Middle frontal gyrus (tissue), 1 donor: ENCODE measurements around the gene TSSK2.

ENCODE experiments used
- DNase-seq: peaks from one replicate; pipeline ENCODE4 v3.0.0-alpha.2; 2015; ENCODE audit warnings: low spot score; ENCODE audit errors: extremely low spot score

The TSSK2 gene

GRCh38 chr22:19106886-19107729, 24.0 kb upstream of the TSSK2 start:
- no peak for DNase-seq

GRCh38 chr22:19107730-19108074, 23.4 kb upstream of the TSSK2 start:
- DNase-seq, result no peak

DNA sequence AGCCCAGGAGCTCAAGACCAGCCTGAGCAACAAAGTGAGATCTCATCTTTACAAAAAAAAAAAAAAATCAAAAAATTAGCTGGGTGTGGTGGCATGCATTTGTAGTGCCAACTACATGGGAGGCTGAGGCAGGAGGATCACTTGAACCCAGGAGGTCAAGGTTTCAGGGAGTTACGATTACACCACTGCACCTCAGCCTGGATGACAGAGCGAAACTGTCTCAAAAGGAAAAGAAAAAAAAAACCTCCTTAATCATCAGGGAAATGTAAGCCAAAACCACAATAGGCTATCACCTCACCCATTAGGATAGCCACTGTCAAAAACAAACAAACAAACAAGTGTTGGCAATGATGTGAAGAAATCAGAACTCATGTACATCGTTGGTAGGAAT, 22.3 kb upstream of the TSSK2 start:
- no peak for DNase-seq

GRCh38 chr22:19109198-19110063, 21.7 kb upstream of the TSSK2 start:
- DNase-seq, result no peak

GRCh38 chr22:19110064-19110458, 21.0 kb upstream of the TSSK2 start:
- DNase-seq, result no peak

GRCh38 chr22:19110646-19111045, 20.5 kb upstream of the TSSK2 start:
- DNase-seq, result no peak

- no peak for DNase-seq
Observed at GRCh38 chr22:19111140-19111539, 20.0 kb upstream of the TSSK2 start.

DNA sequence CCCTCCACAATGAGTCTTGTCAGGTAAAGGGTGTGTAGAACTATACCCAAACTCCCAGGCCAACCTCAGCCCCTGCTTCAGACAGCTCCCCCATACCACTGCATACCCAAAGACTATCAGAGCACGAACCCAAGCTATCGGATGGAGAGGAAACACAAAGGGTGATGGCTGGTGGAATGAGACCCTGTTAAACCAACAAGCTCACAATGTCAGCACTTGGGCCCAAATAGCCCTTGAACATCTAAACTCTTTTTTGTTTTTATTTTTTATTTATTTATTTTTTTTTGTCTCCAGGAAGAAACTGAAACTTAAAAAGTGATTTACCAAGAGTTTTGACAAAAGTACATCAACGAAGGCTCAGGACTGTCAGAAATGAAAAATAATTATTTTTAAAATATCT, 19.5 kb upstream of the TSSK2 start:
- DNase-seq, result no peak

GRCh38 chr22:19113429-19113828, 17.7 kb upstream of the TSSK2 start:
- DNase-seq, result no peak

DNA sequence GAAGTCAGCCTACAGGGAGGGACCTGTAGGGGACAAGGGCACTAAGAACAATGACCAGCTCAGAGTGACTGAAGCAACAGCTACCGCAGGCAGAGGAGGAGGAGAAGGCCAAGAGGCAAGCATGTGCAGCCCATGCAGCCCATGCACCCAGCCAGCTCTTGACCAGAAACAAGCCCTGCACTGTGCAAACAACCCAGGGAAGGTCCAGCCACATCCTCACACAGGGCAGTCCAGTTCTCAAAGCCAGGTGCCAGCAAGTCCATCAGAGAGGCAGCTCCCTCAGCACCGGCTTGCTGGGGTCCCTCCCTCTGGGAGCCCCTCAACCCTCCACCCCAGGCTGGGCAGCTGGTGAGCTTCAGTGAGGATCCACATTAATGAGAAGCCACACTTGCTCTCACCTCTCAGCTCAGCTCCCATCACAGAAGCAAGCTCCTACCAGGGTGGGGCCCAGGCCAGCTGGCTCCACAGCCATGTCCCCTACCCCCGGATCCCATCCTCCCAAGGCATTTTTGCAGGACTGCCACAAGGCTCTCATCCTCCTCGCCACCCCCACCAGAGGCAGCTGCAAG, 16.0 kb upstream of the TSSK2 start:
- no peak for DNase-seq

DNA sequence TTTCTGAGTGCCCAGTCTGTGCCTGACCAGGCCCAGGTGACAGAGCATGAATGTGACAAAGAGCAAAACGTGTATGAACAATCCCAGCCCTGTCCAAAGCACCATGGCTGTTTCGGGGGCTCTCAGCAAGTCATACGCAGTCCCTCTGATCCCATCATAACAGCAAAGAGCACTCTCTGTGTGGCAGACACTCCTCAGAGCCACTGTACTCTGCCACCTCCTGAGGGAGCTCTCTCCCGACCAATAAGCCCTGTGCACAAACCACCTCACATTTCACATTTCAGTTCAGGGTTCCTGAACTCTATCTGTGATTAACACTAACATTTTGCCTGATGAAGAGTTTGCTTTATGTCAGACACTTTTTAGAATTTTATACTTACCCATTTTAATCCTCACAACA, 15.5 kb upstream of the TSSK2 start:
- no peak for DNase-seq

- DNase-seq, result no peak
Observed at GRCh38 chr22:19117111-19117512, 14.0 kb upstream of the TSSK2 start.

DNA sequence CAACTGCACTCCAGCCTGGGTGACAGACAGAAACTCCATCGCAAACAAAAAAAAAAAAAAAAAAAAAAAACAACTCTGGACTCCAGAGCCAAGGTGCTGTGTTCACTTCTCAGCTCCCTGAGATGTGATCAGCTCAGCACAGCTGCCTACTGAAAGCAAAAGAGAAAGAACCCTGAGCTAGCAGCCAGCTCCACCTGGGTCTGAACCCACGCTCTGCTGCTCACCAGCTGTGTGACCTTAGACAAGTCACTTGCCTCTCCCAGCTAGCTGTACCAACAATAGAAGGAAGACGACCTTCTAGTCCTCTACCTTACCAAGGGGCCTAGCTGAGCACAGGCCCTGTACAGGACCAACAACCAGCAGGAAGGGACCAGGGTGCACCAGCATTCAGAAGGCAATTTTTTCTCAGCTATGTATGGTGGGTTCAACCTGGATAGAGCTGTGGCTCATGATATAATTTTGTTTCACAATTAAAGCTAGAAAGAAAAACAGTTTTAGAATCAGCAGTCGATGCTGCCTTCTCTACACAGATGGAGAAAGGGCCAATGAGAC, 12.7 kb upstream of the TSSK2 start:
- DNase-seq, result no peak

DNA sequence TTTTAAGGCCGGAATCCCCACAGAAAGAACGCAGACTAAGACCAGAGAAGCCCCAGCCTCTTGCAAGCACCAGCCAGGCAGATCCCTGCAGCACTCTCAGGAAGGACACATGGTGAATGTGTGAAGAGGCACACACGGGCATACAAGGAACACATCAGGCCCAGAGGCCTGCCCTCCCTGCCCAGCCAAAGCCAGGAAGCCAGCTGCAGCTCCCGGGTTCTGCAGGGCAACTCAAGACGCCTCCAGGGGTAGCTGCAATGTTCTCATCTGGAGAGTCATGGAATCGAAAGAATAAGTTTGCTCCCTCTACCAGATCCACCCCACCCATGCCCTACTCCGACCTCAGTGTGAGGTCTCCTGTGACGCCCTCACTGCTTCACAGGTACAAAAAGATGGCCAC, 11.2 kb upstream of the TSSK2 start:
- no peak for DNase-seq

GRCh38 chr22:19120829-19121630, 10.1 kb upstream of the TSSK2 start:
- no peak for DNase-seq

- no peak for DNase-seq
Observed at GRCh38 chr22:19121631-19122142, 9.4 kb upstream of the TSSK2 start.

DNA sequence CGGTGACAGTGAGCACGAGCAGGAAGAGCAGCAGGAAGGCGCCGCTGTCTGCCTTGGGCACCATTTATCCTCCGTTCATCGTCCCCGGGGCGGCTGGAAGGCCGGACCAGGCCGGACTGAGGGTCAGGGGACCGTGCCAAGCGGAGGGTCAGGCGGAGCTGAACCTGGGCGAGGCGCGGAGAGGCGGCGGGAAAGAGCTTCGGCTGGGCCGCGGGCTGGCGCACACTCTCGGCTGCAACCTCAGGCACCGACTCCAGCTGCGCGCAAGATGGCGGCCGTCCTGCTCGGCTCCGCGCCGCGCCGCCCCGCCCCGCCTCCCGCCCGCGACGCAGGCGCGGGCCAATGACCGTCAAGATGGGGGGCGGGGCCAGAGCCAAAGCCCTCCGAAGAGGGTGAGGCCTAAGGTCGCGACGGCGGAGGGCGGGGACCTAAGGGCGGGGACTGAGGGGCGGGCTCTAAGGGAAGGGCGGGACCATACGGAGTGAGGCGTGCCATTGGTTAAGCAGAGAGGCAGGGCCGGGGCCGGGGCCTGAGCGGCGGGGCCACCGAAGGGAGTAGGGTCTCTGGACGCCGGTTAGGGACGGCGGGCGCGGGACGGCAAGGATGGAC, 8.9 kb upstream of the TSSK2 start, which contains the start of gene DGCR2:
Gene DGCR2, minus strand, starts transcription at position 270 of the 609 bp plus-strand sequence. Its CDS starts 206 bp downstream, at position 64.
- peak; percentile 93 for DNase-seq

GRCh38 chr22:19122752-19123492, 8.2 kb upstream of the TSSK2 start:
- DNase-seq, result no peak

DNA sequence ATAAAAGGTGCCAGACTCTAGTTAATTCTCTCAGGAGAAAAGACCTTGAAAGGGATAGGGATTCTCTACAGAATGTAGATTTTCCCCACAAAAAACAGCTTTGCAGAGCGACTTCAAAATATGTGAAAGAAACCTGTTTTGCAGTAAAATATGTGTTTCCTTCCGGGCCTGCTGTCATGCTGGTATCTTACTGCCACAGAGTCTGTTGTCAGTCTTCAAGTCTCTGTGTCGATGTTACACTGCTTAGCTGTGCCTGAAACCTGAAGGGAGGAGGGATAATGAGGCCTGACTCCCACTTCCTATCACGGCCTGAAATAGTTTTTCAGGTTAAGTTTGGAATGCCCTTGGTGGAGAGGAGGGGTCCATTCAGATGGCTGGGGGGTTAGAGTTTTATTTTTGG, 7.2 kb upstream of the TSSK2 start:
- no peak for DNase-seq

DNA sequence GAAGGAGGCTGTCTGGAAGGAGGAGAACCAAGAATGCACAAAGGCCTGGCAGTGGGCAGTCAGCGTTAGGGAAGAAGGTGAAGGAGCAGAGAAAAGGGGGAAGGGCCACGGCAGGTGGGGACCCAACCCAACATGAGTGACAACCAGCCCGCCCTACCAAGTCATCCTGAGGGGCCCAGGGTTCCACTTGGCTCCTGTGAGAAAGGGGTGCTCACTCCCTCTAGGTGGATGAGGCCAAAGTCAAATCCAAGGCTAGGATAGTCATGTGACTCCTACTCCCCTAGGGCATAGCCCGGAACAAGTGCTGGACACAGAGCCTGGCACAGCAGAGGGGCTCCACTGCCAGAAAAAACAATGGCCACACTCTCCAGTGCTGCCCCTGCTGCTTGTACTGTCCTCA, 6.7 kb upstream of the TSSK2 start:
- no peak for DNase-seq
